HEK293T (cell line): ENCODE results near the gene MYLK.
"Not testable (repeated sequence)": the region's sequence is repeated elsewhere in the genome, so short reads cannot be mapped to it uniquely, and the experiment has no call there.

Source experiments
- CTCF ChIA-PET: fragments of 350-600 bp; formaldehyde crosslinking; extraction: SDS; loops from one replicate; lab custom pipeline; 2021; ENCODE audit warnings: antibody characterized with exemption, inconsistent platforms; lab: Yijun Ruan, JAX
- POLR2A ChIA-PET: fragments of 350-600 bp; formaldehyde crosslinking; extraction: SDS; loops from one replicate; lab custom pipeline; 2020; ENCODE audit warnings: antibody characterized with exemption, inconsistent platforms; lab: Yijun Ruan, JAX
- DNase-seq: peaks from one replicate; pipeline ENCODE4 v3.0.0; 2012; ENCODE audit warnings: mixed read lengths; ENCODE audit errors: extremely low spot score
- ARNT ChIP-seq: fragments of 450-650 bp; IDR thresholded peaks from 2 replicates; pipeline ENCODE4 v1.6.1; 2017; ENCODE audit warnings: mild to moderate bottlenecking
- BHLHE40 ChIP-seq: fragments of 450-650 bp; IDR thresholded peaks from 2 replicates; pipeline ENCODE4 v1.6.1; 2016; ENCODE audit warnings: mild to moderate bottlenecking, moderate library complexity, borderline replicate concordance
- CTBP1 ChIP-seq: fragments of 450-650 bp; IDR thresholded peaks from 2 replicates; pipeline ENCODE4 v1.6.1; 2016; ENCODE audit warnings: borderline replicate concordance
- ELF4 ChIP-seq: fragments of 450-650 bp; IDR thresholded peaks from 2 replicates; pipeline ENCODE4 v1.6.1; 2017; ENCODE audit warnings: antibody characterized with exemption
- FOXA1 ChIP-seq: fragments of 450-650 bp; IDR thresholded peaks from 2 replicates; pipeline ENCODE4 v1.6.1; 2016; ENCODE audit warnings: mild to moderate bottlenecking
- FOXK2 ChIP-seq: fragments of 450-650 bp; IDR thresholded peaks from 2 replicates; pipeline ENCODE4 v1.6.1; 2016; ENCODE audit warnings: mild to moderate bottlenecking
- FOXM1 ChIP-seq: fragments of 450-650 bp; IDR thresholded peaks from 2 replicates; pipeline ENCODE4 v1.6.1; 2017; ENCODE audit warnings: mild to moderate bottlenecking, borderline replicate concordance
- HDGF ChIP-seq: fragments of 450-650 bp; IDR thresholded peaks from 2 replicates; pipeline ENCODE4 v1.6.1; 2017; ENCODE audit warnings: antibody characterized with exemption, borderline replicate concordance
- L3MBTL2 ChIP-seq: fragments of 450-650 bp; conservative IDR thresholded peaks from 2 replicates; pipeline ENCODE4 v1.6.1; 2016; ENCODE audit warnings: mild to moderate bottlenecking
- LEF1 ChIP-seq: fragments of 450-650 bp; IDR thresholded peaks from 2 replicates; pipeline ENCODE4 v1.6.1; 2017; ENCODE audit warnings: mild to moderate bottlenecking, borderline replicate concordance
- NFRKB ChIP-seq: fragments of 450-650 bp; IDR thresholded peaks from 2 replicates; pipeline ENCODE4 v1.6.1; 2016; ENCODE audit warnings: mild to moderate bottlenecking, moderate library complexity
- PKNOX1 ChIP-seq: fragments of 450-650 bp; IDR thresholded peaks from 2 replicates; pipeline ENCODE4 v1.6.1; 2016
- SP1 ChIP-seq: fragments of 450-650 bp; IDR thresholded peaks from 2 replicates; pipeline ENCODE4 v1.6.1; 2017
- SUZ12 ChIP-seq: fragments of 450-650 bp; IDR thresholded peaks from 2 replicates; pipeline ENCODE4 v1.6.1; 2016; ENCODE audit warnings: mild to moderate bottlenecking
- TARDBP ChIP-seq: fragments of 450-650 bp; IDR thresholded peaks from 2 replicates; pipeline ENCODE4 v1.6.1; 2016
- ZNF384 ChIP-seq: fragments of 450-650 bp; IDR thresholded peaks from 2 replicates; pipeline ENCODE4 v1.6.1; 2016

MYLK gene

GRCh38 chr3:123613543-123613942, 270.6 kb downstream of the MYLK start:
- CTCF ChIA-PET, result no interaction called here
- TF ChIP-seq PKNOX1, result no peak
- no peak for TF ChIP-seq ZNF384
- TF ChIP-seq ARNT, result no peak
- TF ChIP-seq SUZ12, result no peak
- no peak for TF ChIP-seq TARDBP
- no peak for TF ChIP-seq L3MBTL2
- TF ChIP-seq NFRKB, result no peak
- TF ChIP-seq SP1, result no peak
- TF ChIP-seq FOXK2, result no peak
- no peak for TF ChIP-seq FOXM1
- no peak for TF ChIP-seq FOXA1
- TF ChIP-seq HDGF, result no peak
- TF ChIP-seq ELF4, result no peak
- no peak for TF ChIP-seq CTBP1
- TF ChIP-seq BHLHE40, result no peak
- no peak for TF ChIP-seq LEF1
- no peak for DNase-seq
- POLR2A ChIA-PET, result interaction anchor here (1.6 kb wide), 1 partner anchor 27 kb away, joined by 5 read pairs; no protein-coding TSS in a partner anchor

- CTCF ChIA-PET, DNase-seq, POLR2A ChIA-PET: not testable (repeated sequence)
Measured at GRCh38 chr3:123611674-123612073, 272.5 kb downstream of the MYLK start.

- TF ChIP-seq PKNOX1 (no peak), SUZ12 (no peak), FOXK2 (no peak), NFRKB (no peak)
- ChIA-PET POLR2A (no interaction called here), CTCF (no interaction called here)
- no peak for DNase-seq
Measured at GRCh38 chr3:123611082-123611481, 273.1 kb downstream of the MYLK start.

DNA sequence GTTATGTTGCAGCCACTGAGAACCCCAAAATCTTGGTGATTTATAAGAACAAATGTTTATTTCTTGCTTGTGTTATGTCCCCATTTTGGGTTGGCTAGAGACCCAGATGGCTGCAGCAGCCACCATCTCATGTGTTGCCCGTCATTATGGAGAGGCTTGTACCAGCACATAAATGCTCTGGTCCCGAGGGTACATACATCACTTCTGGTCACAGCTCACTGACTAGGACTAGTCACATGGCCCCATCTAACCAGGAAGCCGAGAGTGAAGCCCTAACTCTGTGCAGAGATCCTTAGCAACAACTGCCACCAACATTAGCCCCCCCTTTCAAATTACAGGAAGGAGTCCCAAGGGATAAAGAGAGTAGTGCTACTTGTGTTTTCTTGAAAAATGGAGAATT, 273.8 kb downstream of the MYLK start:
- TF ChIP-seq FOXK2 (no peak), ARNT (no peak), BHLHE40 (no peak), PKNOX1 (no peak), ZNF384 (no peak), CTBP1 (no peak), HDGF (no peak), LEF1 (no peak), NFRKB (no peak), FOXM1 (no peak), ELF4 (no peak), TARDBP (no peak), SUZ12 (no peak), FOXA1 (no peak)
- ChIA-PET CTCF (no interaction called here), POLR2A (no interaction called here)
- DNase-seq, result no peak

DNA sequence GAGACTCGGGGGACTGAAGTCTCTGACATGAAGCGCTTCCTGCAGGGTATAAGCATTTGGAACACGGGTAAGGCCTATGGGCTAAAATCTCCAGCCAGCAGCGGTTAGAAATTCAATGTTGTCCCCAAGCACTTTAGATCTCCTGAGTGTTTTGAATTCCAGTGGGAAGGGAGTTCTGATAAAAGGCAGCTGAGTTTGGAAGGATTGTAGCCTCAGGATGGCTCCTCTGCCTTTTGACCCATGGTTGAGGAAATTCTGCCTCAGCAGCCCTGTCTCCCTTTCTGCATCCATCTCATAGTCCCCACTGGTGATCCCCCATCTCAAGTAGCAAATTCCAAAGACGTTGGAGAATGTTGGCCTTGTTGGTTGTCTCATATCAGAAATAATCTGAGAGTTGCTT, 275.1 kb downstream of the MYLK start:
- no peak for TF ChIP-seq CTBP1
- no peak for TF ChIP-seq NFRKB
- no peak for TF ChIP-seq BHLHE40
- no peak for TF ChIP-seq L3MBTL2
- no peak for TF ChIP-seq SUZ12
- TF ChIP-seq FOXK2, result no peak
- TF ChIP-seq HDGF, result no peak
- no peak for TF ChIP-seq FOXM1
- no peak for TF ChIP-seq SP1
- TF ChIP-seq LEF1, result no peak
- no peak for TF ChIP-seq ELF4
- TF ChIP-seq FOXA1, result no peak
- no peak for TF ChIP-seq ZNF384
- no peak for TF ChIP-seq ARNT
- no peak for TF ChIP-seq PKNOX1
- no peak for TF ChIP-seq TARDBP
- no peak for DNase-seq
- ChIA-PET POLR2A (no interaction called here), CTCF (no interaction called here)

DNA sequence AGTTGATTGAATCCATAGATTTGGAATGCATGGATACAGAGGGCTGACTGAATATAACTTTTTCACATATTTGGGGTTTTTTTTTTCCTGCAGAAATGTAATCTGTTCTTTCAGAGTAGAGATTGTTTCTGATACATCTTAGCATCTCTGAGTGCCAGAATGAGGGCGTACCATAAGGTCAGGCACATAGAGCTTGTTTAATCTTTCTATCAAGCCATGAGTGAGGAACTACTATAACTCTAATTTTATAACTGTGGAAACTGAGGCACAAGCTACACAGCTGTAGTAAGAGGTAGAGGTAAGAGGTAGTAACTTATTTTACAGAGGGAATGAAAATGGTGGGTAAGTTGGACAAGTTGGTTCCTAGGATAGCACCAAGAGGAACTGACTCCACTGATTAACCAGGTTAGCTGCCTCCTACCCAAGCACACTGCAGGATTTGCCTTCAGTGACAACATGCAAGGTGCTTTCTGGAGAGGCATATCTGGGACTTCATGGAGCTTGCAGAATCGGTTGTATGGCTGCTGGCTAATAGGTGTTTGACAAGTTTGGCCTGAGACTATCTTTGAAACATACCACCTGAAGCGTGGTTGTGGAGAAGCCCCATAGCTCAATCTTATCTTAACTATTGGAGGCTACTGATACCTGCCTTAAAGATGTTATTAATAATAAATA, 275.7 kb downstream of the MYLK start:
- TF ChIP-seq SUZ12 (no peak), BHLHE40 (no peak), HDGF (no peak), LEF1 (no peak), ELF4 (no peak), FOXA1 (no peak), ARNT (no peak), FOXK2 (no peak), SP1 (no peak), L3MBTL2 (no peak), NFRKB (no peak), CTBP1 (no peak), FOXM1 (no peak), TARDBP (no peak), ZNF384 (no peak), PKNOX1 (no peak)
- ChIA-PET CTCF (no interaction called here), POLR2A (no interaction called here)
- no peak for DNase-seq
